Epithelial cell of proximal tubule (primary cell): ENCODE data around the gene RAD51B. TPM values are rescaled to one million over a fixed set of nuclear protein-coding genes. Genes with fewer than 3 reads are reported as not detected.

Experiments
- DNase-seq: peaks from one replicate; pipeline ENCODE4 v3.0.0-alpha.2; 2011; ENCODE audit warnings: low read depth
- H3K4me3 ChIP-seq: 2 replicates; pipeline ENCODE4 v1.5.1; 2011; ENCODE audit warnings: low read depth, mild to moderate bottlenecking, low read length
- total RNA-seq: library from RNA; depleted of rRNA; stranded (reverse); fragments of >200 nt; gene quantifications from 2 replicates; pipeline ENCODE4 v1.2.3, GENCODE V29; 2015
- TF ChIP-seq, protein P1 (sequence below): conservative IDR thresholded peaks from 2 replicates; pipeline ENCODE4 v1.5.1; 2012; ENCODE audit warnings: low read depth, mild to moderate bottlenecking, low read length

RAD51B gene
- total RNA-seq, 1 donor from 2014 or later: 6.3 TPM

DNA sequence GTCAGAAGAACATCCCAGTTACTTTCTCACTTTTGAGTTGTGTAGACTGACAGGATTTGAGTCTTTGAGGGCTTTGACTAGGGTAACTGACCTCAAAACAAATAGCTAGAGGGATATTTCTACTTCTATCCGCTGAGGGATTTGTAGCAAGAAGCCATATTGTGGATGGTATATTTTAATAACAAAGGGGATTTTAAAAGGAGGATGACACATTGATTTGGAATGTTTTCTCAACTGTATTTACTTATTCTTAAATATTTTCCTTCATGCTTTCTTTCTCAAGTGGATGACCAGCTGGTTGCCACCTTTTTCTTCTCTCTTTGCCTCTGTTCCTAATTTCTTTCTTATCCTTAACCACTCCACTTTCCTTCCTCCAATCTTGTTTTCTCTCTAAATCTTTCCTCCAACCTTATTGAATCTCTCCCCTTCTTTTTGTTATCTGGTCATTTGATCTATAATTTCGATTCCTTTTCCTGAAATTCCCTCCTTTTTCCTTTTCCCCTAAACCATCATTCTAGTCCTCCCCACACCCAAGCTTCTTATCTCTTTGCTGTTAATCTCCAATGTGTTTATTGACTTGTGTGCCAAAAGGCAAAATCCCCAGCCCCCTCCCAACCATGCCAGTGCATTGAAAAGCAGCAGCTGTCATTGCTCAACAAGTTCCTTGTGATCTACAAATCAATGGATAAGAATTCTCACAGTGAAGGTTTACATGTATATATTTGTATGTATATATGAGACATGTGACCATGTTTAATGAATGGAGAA is 411.6 kb downstream of the RAD51B start:
- no peak overlapping the region for H3K4me3 ChIP-seq
- no peak for DNase-seq
- TF ChIP-seq, protein P1, sequence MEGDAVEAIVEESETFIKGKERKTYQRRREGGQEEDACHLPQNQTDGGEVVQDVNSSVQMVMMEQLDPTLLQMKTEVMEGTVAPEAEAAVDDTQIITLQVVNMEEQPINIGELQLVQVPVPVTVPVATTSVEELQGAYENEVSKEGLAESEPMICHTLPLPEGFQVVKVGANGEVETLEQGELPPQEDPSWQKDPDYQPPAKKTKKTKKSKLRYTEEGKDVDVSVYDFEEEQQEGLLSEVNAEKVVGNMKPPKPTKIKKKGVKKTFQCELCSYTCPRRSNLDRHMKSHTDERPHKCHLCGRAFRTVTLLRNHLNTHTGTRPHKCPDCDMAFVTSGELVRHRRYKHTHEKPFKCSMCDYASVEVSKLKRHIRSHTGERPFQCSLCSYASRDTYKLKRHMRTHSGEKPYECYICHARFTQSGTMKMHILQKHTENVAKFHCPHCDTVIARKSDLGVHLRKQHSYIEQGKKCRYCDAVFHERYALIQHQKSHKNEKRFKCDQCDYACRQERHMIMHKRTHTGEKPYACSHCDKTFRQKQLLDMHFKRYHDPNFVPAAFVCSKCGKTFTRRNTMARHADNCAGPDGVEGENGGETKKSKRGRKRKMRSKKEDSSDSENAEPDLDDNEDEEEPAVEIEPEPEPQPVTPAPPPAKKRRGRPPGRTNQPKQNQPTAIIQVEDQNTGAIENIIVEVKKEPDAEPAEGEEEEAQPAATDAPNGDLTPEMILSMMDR: no peak

DNA sequence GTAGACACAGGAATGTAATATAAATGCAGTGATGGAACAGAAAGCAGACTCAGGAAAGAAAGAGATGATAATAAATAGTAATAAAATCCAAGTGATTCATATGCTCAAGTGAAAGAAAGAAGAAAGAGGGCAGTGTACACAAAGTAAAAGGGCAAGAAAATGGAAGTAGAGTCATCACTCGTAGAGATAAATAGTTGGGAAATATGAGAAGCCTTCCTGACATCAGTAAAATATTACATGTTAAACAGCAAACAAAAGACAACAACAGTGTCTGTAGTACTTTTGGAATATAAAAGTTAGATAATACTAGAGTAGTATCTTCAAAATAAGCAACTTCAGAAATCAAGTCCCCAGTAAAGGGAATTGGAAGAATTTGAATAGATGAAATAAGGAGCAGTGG is 412.3 kb downstream of the RAD51B start:
- no peak overlapping the region for H3K4me3 ChIP-seq
- DNase-seq: no peak
- TF ChIP-seq, protein P1: no peak

DNA sequence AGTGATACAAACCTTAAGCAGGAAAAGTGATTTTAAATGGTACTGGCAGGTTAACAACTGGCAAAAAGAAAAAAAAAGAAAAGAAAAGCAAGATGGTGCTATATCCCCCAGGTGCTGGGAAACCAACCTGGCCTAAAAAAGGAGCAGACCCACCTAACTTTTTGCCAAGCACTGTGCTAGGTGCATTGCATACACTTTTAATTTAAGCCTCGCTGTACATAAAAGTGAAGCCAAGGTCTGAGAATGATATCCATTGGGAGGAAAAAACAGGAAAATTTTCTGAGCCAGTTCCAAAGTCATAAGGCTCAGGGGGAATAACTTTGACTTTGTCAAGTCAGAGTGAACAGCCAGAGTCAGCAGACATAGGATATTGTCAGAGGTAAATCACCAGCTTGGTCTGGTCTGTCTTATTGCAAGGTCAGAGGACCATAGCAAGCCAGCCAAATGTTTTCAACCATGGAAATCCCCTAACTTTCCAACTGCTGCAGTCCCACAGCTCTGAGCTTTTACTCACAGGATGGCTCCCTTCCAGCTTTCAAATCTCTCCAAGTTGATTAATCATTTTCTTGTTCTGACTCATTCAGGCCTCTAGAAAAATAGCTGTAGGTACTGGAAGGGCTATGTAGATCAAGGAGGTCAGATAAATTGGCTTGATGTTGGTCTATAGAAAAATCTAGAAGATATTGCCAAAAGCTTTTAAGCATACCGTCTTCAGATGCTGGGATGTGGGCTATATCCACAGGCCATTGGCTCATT is 412.9 kb downstream of the RAD51B start:
- peak; percentile 100 for DNase-seq
- no peak overlapping the region for H3K4me3 ChIP-seq
- TF ChIP-seq, protein P1: no peak

DNA sequence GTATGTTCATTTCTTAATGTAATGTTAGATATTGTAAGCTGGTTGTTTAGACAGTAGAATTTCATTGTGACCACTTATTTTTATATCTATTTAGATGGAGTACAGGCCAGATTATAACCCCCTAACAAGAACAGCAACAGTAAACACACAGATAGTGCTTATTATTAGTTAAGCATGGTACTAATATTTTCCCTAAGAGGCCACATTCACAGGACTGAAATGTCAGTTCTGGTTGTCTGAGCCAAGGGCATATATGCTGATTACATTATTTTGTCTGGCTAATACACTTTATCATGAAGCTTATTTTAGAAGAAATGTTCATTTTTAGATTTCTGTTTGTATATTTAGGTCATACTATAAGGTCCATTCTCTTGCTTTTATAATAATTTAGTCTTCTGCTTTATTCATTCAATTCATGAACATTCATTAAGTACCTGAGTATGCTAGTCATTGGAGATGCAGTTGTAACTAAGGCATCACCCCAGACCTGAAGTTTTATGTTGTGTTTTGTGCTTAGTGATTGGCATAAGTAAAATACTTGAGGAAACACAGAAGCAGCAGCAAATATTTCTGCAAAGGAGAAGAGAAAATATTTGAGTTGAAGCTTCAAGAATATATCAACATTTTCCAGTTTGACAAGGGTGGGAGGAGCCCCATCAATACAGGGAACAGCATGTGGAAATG is 413.7 kb downstream of the RAD51B start:
- H3K4me3 ChIP-seq: no peak overlapping the region
- TF ChIP-seq, protein P1: no peak
- DNase-seq: no peak

DNA sequence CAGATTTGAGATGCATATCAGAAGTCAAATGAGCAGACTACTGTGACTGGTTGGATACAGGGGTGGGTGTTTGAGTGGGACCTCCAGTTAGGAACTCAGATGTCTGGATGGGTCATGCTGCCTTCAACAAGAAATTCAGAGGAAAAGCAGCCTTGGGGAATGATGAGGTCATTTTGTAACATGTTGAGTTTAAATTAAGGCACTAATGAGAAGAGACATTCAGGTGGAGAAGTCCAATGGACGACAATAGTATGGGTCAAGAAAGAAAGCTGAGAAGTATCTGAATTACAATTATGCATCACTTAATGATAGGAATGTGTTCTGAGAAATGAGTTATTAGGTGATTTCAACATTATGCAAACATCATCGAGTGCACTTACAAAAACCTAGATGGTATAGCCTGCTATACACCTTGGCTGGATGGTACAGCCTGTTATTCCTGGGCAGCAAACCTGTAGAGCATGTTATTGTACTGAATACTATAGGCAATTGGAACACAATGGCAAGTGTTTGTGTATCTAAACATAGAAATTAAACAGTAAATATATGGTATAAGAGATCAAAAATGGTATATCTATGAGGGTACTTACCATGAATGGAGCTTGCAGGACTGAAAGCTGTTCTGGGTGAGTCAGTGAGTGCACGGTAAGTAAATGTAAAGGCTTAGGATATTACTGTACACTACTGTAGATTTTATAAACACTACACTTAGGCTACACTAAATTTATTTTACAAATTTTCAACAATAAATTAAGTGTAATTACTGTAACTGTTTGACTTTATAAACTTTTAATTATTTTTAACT is 414.7 kb downstream of the RAD51B start:
- no peak for DNase-seq
- no peak overlapping the region for H3K4me3 ChIP-seq
- TF ChIP-seq, protein P1: no peak

DNA sequence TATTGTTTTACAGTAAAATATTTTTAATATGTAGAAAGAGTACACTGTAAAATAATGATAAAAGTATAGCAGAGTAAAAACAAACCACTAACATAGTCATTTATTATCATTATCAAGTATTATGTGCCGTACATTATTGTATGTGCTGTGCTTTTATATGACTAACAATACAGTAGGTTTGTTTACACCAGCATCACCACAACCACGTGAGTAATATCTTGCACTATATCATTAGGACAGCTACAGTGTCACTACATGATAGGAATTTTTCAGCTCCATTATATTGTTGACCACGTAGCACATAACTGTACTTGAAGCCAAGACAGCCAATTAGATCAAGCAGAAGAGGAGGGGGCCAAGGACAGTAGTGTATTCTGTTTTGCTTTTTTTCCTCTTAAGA is 415.4 kb downstream of the RAD51B start:
- no peak overlapping the region for H3K4me3 ChIP-seq
- DNase-seq: no peak
- TF ChIP-seq, protein P1: no peak
